GM19240 (cell line): ENCODE results near the gene APPL1.

Experiments used
- DNase-seq: peaks from one replicate; pipeline ENCODE4 v3.0.0; 2011; ENCODE audit warnings: low spot score; ENCODE audit not compliant: insufficient read length

Gene APPL1

GRCh38 chr3:57227204-57227929 is at the start of gene APPL1:
TSS of gene APPL1 (plus strand) at chr3:57227729. CDS start at chr3:57227884, 155 bp downstream.
- peak; percentile 77 for DNase-seq

GRCh38 chr3:57179580-57180410 is 47.7 kb upstream of the APPL1 start:
- no peak for DNase-seq

- no peak for DNase-seq
Measured at GRCh38 chr3:57184526-57184925, 43.0 kb upstream of the APPL1 start.

- DNase-seq, result no peak
Measured at GRCh38 chr3:57192028-57192427, 35.5 kb upstream of the APPL1 start.

- no peak for DNase-seq
Measured at GRCh38 chr3:57194641-57195040, 32.9 kb upstream of the APPL1 start.

- no peak for DNase-seq
Measured at GRCh38 chr3:57199895-57200297, 27.6 kb upstream of the APPL1 start, which contains the start of gene HESX1. TSS of gene HESX1 (minus strand) at chr3:57199978. CDS start at chr3:57199918, 60 bp downstream.

- peak; percentile 20 for DNase-seq
Measured at GRCh38 chr3:57206423-57206822, 21.1 kb upstream of the APPL1 start.

- DNase-seq, result no peak
Measured at GRCh38 chr3:57221883-57222282, 5.6 kb upstream of the APPL1 start.

- DNase-seq, result no peak
Measured at GRCh38 chr3:57224856-57225255, 2.7 kb upstream of the APPL1 start.

GRCh38 chr3:57226176-57226575 is 1.4 kb upstream of the APPL1 start:
- DNase-seq, result no peak

- DNase-seq, result no peak
Measured at GRCh38 chr3:57227930-57228751, 612 bp downstream of the APPL1 start.

GRCh38 chr3:57230006-57230405 is 2.5 kb downstream of the APPL1 start:
- DNase-seq, result no peak

GRCh38 chr3:57233799-57234198 is 6.3 kb downstream of the APPL1 start:
- no peak for DNase-seq

- DNase-seq, result no peak
Measured at GRCh38 chr3:57234613-57235575, 7.4 kb downstream of the APPL1 start.

GRCh38 chr3:57244946-57245345 is 17.4 kb downstream of the APPL1 start:
- no peak for DNase-seq

- no peak for DNase-seq
Measured at GRCh38 chr3:57252404-57252803, 24.9 kb downstream of the APPL1 start.

- no peak for DNase-seq
Measured at GRCh38 chr3:57256844-57257243, 29.3 kb downstream of the APPL1 start.

GRCh38 chr3:57257678-57258077 is 30.1 kb downstream of the APPL1 start:
- DNase-seq, result no peak

- no peak for DNase-seq
Measured at GRCh38 chr3:57261119-57261518, 33.6 kb downstream of the APPL1 start.

- DNase-seq, result no peak
Measured at GRCh38 chr3:57261929-57262328, 34.4 kb downstream of the APPL1 start.

- DNase-seq, result no peak
Measured at GRCh38 chr3:57268416-57268815, 40.9 kb downstream of the APPL1 start.
